SK-N-SH treated with all-trans-retinoic acid at 6 μM for 48 hours (cell line): ENCODE data around the gene RANBP1.

ENCODE experiments used
- ATAC-seq: fragments of 200-7000 bp; cut with Tn5 transposase; 3 replicates; pipeline ENCODE4 v1.9.1; 2020; ENCODE audit warnings: mild to moderate bottlenecking, moderate library complexity
- ARNTL ChIP-seq: fragments of 450-650 bp; formaldehyde crosslinking; IDR thresholded peaks from 2 replicates; pipeline ENCODE4 v1.5.0; 2020; ENCODE audit warnings: low read depth, mild to moderate bottlenecking, moderate library complexity, borderline replicate concordance
- BACH2 ChIP-seq: fragments of 250-450 bp; sonication (Bioruptor Pico); IDR thresholded peaks from 2 replicates; pipeline ENCODE4 v1.9.0; 2021; ENCODE audit warnings: mild to moderate bottlenecking, borderline replicate concordance
- ESRRG ChIP-seq: fragments of 250-450 bp; sonication (Bioruptor Pico); IDR thresholded peaks from 2 replicates; pipeline ENCODE4 v1.6.1; 2021; ENCODE audit warnings: mild to moderate bottlenecking
- GLIS3 ChIP-seq: fragments of 250-450 bp; sonication (Bioruptor Pico); IDR thresholded peaks from 2 replicates; pipeline ENCODE4 v1.5.0; 2020; ENCODE audit warnings: mild to moderate bottlenecking, moderate library complexity
- ISL1 ChIP-seq: fragments of 250-450 bp; sonication (Bioruptor Pico); IDR thresholded peaks from 2 replicates; pipeline ENCODE4 v2.1.2; 2022; ENCODE audit warnings: mild to moderate bottlenecking, moderate library complexity
- OSR1 ChIP-seq: fragments of 250-450 bp; sonication (Bioruptor Pico); IDR thresholded peaks from 2 replicates; pipeline ENCODE4 v1.8.0; 2022; ENCODE audit warnings: moderate library complexity, mild to moderate bottlenecking, inconsistent platforms
- PPARA ChIP-seq: fragments of 250-450 bp; sonication (Bioruptor Pico); IDR thresholded peaks from 2 replicates; pipeline ENCODE4 v1.5.0; 2020; ENCODE audit warnings: mild to moderate bottlenecking, borderline replicate concordance
- RARB ChIP-seq: fragments of 250-450 bp; sonication (Bioruptor Pico); IDR thresholded peaks from 2 replicates; pipeline ENCODE4 v1.8.0; 2021; ENCODE audit warnings: mild to moderate bottlenecking, moderate library complexity
- TCF4 ChIP-seq: fragments of 250-450 bp; sonication (Bioruptor Pico); IDR thresholded peaks from 2 replicates; pipeline ENCODE4 v1.8.0; 2021; ENCODE audit warnings: mild to moderate bottlenecking, moderate library complexity, borderline replicate concordance
- ZC3H10 ChIP-seq: fragments of 250-450 bp; sonication (Bioruptor Pico); IDR thresholded peaks from 2 replicates; pipeline ENCODE4 v1.5.1; 2021; ENCODE audit warnings: mild to moderate bottlenecking, moderate library complexity
- ZNF565 ChIP-seq: fragments of 450-650 bp; formaldehyde crosslinking; conservative IDR thresholded peaks from 2 replicates; pipeline ENCODE4 v1.5.0; 2020; ENCODE audit warnings: low read depth, mild to moderate bottlenecking, moderate library complexity
- ZNF70 ChIP-seq: fragments of 450-650 bp; formaldehyde crosslinking; IDR thresholded peaks from 2 replicates; pipeline ENCODE4 v1.5.0; 2020; ENCODE audit warnings: mild to moderate bottlenecking, moderate library complexity
- ZNF8 ChIP-seq: fragments of 450-650 bp; formaldehyde crosslinking; IDR thresholded peaks from 2 replicates; pipeline ENCODE4 v1.5.0; 2020; ENCODE audit warnings: mild to moderate bottlenecking, moderate library complexity
- TF ChIP-seq, protein P1 (sequence below): fragments of 250-450 bp; sonication (Bioruptor Pico); IDR thresholded peaks from 2 replicates; pipeline ENCODE4 v1.5.1; 2020; ENCODE audit warnings: low read depth, mild to moderate bottlenecking, moderate library complexity
- TF ChIP-seq, protein P2 (sequence below): fragments of 250-450 bp; sonication (Bioruptor Pico); IDR thresholded peaks from 2 replicates; pipeline ENCODE4 v1.8.0; 2020; ENCODE audit warnings: mild to moderate bottlenecking, moderate library complexity, borderline replicate concordance
- TF ChIP-seq, protein P3 (sequence below): fragments of 250-450 bp; sonication (Bioruptor Pico); IDR thresholded peaks from 2 replicates; pipeline ENCODE4 v1.5.0; 2020; ENCODE audit warnings: mild to moderate bottlenecking, moderate library complexity
- TF ChIP-seq, protein P4 (sequence below): fragments of 250-450 bp; sonication (Bioruptor Pico); IDR thresholded peaks from 2 replicates; pipeline ENCODE4 v1.5.1; 2021; ENCODE audit warnings: mild to moderate bottlenecking, moderate library complexity

RANBP1 gene

DNA sequence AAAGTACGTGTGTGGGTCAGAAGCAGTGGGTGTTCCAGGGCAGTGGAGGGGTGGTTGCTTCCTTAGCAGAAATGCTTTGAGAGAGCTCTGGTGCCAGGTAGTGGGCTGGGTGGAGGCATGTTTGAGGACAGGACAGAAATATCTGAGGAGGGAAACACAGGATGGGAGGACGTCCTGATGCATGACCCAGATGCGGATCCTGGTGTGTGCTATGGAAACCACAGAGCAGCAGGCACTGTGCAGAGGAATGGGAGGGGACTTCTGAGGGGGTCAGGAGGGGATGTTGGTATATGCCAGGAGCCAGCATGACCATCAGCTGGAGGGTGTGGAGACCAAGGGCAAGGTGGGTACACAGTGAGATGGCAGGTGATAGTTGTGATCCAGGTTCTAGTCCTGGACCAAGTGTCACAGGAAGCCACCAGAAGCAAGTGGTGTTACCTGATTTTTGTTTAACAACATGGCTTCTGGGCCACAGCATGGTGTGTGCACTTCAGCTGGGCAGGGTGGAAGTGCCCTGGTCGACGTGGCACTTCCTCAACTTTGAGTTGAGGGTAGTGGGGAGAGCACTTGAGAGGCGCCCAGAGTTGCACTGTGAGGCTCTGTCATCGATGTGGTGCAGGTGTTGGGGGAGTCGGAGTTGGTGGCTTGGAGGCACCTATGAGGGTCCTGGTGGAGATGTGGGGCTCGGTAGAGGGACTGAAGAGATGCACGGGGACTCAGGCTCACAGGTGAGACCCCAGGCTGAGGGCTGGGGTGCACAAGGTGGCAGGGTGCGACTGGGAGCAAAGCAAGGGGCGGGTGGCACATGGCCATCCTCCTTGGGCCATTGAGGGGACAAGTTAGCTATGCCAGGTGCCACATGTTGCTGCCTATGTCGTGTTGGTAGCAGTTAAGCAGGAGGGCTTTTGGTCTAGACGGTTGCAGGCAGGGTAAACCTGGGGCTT, 28.3 kb upstream of the RANBP1 start:
- ATAC-seq, result no peak
- TF ChIP-seq RARB (CRISPR knock-in tag) (no peak), ZNF565 (CRISPR knock-in tag) (no peak), GLIS3 (CRISPR knock-in tag) (no peak), PPARA (CRISPR knock-in tag) (no peak), ZC3H10 (CRISPR knock-in tag) (no peak), ZNF8 (CRISPR knock-in tag) (no peak), OSR1 (CRISPR knock-in tag) (no peak), ARNTL (no peak), TCF4 (no peak)
- TF ChIP-seq, protein P1, sequence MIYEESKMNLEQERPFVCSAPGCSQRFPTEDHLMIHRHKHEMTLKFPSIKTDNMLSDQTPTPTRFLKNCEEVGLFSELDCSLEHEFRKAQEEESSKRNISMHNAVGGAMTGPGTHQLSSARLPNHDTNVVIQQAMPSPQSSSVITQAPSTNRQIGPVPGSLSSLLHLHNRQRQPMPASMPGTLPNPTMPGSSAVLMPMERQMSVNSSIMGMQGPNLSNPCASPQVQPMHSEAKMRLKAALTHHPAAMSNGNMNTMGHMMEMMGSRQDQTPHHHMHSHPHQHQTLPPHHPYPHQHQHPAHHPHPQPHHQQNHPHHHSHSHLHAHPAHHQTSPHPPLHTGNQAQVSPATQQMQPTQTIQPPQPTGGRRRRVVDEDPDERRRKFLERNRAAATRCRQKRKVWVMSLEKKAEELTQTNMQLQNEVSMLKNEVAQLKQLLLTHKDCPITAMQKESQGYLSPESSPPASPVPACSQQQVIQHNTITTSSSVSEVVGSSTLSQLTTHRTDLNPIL (CRISPR knock-in tag), result no peak
- TF ChIP-seq, protein P2, sequence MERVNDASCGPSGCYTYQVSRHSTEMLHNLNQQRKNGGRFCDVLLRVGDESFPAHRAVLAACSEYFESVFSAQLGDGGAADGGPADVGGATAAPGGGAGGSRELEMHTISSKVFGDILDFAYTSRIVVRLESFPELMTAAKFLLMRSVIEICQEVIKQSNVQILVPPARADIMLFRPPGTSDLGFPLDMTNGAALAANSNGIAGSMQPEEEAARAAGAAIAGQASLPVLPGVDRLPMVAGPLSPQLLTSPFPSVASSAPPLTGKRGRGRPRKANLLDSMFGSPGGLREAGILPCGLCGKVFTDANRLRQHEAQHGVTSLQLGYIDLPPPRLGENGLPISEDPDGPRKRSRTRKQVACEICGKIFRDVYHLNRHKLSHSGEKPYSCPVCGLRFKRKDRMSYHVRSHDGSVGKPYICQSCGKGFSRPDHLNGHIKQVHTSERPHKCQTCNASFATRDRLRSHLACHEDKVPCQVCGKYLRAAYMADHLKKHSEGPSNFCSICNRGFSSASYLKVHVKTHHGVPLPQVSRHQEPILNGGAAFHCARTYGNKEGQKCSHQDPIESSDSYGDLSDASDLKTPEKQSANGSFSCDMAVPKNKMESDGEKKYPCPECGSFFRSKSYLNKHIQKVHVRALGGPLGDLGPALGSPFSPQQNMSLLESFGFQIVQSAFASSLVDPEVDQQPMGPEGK (CRISPR knock-in tag), result no peak
- TF ChIP-seq, protein P3, sequence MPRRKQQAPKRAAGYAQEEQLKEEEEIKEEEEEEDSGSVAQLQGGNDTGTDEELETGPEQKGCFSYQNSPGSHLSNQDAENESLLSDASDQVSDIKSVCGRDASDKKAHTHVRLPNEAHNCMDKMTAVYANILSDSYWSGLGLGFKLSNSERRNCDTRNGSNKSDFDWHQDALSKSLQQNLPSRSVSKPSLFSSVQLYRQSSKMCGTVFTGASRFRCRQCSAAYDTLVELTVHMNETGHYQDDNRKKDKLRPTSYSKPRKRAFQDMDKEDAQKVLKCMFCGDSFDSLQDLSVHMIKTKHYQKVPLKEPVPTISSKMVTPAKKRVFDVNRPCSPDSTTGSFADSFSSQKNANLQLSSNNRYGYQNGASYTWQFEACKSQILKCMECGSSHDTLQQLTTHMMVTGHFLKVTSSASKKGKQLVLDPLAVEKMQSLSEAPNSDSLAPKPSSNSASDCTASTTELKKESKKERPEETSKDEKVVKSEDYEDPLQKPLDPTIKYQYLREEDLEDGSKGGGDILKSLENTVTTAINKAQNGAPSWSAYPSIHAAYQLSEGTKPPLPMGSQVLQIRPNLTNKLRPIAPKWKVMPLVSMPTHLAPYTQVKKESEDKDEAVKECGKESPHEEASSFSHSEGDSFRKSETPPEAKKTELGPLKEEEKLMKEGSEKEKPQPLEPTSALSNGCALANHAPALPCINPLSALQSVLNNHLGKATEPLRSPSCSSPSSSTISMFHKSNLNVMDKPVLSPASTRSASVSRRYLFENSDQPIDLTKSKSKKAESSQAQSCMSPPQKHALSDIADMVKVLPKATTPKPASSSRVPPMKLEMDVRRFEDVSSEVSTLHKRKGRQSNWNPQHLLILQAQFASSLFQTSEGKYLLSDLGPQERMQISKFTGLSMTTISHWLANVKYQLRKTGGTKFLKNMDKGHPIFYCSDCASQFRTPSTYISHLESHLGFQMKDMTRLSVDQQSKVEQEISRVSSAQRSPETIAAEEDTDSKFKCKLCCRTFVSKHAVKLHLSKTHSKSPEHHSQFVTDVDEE (CRISPR knock-in tag), result no peak
- TF ChIP-seq, all 23 proteins: peak for 0

DNA sequence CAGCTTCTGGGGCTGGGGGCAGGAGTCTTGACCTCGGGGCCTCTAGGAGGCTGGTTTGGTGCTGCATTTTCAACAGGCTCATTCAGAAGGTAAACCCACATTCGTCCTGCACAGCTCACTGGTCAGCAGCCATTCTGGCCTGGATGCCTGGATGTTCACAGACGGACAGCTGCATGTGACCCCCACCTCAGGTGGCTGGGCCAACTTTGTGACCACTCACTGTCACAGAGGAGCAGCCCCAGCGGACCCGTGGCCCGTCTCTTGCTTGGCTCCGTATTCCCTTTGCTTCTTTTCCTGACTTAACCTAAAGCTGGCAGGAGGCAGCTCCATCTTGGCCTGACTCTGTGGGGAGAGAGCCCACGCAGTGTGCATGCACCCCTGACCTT, 27.6 kb upstream of the RANBP1 start:
- ATAC-seq, result no peak
- no peak for TF ChIP-seq RARB (CRISPR knock-in tag)
- no peak for TF ChIP-seq GLIS3 (CRISPR knock-in tag)
- TF ChIP-seq, protein P4, sequence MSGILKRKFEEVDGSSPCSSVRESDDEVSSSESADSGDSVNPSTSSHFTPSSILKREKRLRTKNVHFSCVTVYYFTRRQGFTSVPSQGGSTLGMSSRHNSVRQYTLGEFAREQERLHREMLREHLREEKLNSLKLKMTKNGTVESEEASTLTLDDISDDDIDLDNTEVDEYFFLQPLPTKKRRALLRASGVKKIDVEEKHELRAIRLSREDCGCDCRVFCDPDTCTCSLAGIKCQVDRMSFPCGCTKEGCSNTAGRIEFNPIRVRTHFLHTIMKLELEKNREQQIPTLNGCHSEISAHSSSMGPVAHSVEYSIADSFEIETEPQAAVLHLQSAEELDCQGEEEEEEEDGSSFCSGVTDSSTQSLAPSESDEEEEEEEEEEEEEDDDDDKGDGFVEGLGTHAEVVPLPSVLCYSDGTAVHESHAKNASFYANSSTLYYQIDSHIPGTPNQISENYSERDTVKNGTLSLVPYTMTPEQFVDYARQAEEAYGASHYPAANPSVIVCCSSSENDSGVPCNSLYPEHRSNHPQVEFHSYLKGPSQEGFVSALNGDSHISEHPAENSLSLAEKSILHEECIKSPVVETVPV, result no peak
- TF ChIP-seq, protein P1 (CRISPR knock-in tag), result no peak
- TF ChIP-seq, protein P2 (CRISPR knock-in tag), result no peak
- TF ChIP-seq ESRRG (CRISPR knock-in tag), result no peak
- no peak for TF ChIP-seq ISL1 (CRISPR knock-in tag)
- no peak for TF ChIP-seq BACH2 (CRISPR knock-in tag)
- no peak for TF ChIP-seq ARNTL
- no peak for TF ChIP-seq ZNF8 (CRISPR knock-in tag)
- TF ChIP-seq TCF4, result no peak
- TF ChIP-seq, protein P3 (CRISPR knock-in tag), result no peak
- TF ChIP-seq ZNF565 (CRISPR knock-in tag), result no peak
- TF ChIP-seq OSR1 (CRISPR knock-in tag), result no peak
- no peak for TF ChIP-seq ZNF70 (CRISPR knock-in tag)
